HFFc6 (cell line): ENCODE measurements around the gene RMDN2. TPM values are rescaled to one million over a fixed set of nuclear protein-coding genes. Genes with fewer than 3 reads are reported as not detected.

ENCODE experiments used
- DNase-seq: peaks from one replicate; pipeline ENCODE4 v3.0.0-alpha.2; 2018
- H3K27ac Mint-ChIP-seq: 2 replicates; pipeline ENCODE4 v1.8.0; 2020; ENCODE audit warnings: mild to moderate bottlenecking, mixed read lengths
- H3K27me3 Mint-ChIP-seq: 2 replicates; pipeline ENCODE4 v1.8.0; 2021; ENCODE audit warnings: mild to moderate bottlenecking, moderate library complexity, mixed read lengths; ENCODE audit not compliant: insufficient read depth
- H3K36me3 Mint-ChIP-seq: 2 replicates; pipeline ENCODE4 v1.8.0; 2021; ENCODE audit warnings: low read depth, mixed read lengths
- H3K4me1 Mint-ChIP-seq: 2 replicates; pipeline ENCODE4 v1.8.0; 2020; ENCODE audit warnings: low read depth, mixed read lengths
- H3K4me3 Mint-ChIP-seq: 2 replicates; pipeline ENCODE4 v1.8.0; 2020; ENCODE audit warnings: mild to moderate bottlenecking, moderate library complexity, mixed read lengths
- H3K9me3 Mint-ChIP-seq: 2 replicates; pipeline ENCODE4 v1.8.0; 2020; ENCODE audit warnings: mild to moderate bottlenecking, mixed read lengths
- CTCF ChIP-seq: fragments of 200-600 bp; sonication (generic); IDR thresholded peaks from 2 replicates; pipeline ENCODE4 v1.5.0; 2021; ENCODE audit warnings: antibody characterized with exemption, mild to moderate bottlenecking
- total RNA-seq, 6 experiments: library from RNA; stranded (reverse); fragmentation: NEBNext Ultra II Directional; extraction: Animal tissue kit (Norgen Biotek cat#: 25700); gene quantifications; 2 replicates in 1 of 6; 3 replicates in 5 of 6; pipeline ENCODE4 v1.2.3, GENCODE V29; 2021

Gene RMDN2
- total RNA-seq, 6 experiments from 2014 or later: 2.6 to 6.7 (median 3.4) TPM

- TF ChIP-seq CTCF: no peak
- DNase-seq: no peak
- H3K9me3 Mint-ChIP-seq: no peaks in the 10 kb centered on the region
- H3K27ac Mint-ChIP-seq: no peak overlapping the region
- H3K36me3 Mint-ChIP-seq: no peaks in the 10 kb centered on the region; the same call in 1 of the 2 replicates
- no peak overlapping the region for H3K4me3 Mint-ChIP-seq
- peaks cover 10% of the 10 kb centered on the region for H3K4me1 Mint-ChIP-seq
- peaks cover 11% of the 10 kb centered on the region for H3K27me3 Mint-ChIP-seq
Observed at GRCh38 chr2:37898448-37898847, 26.6 kb upstream of the RMDN2 start.

- no peaks in the 10 kb centered on the region; the same call in 1 of the 2 replicates for H3K36me3 Mint-ChIP-seq
- TF ChIP-seq CTCF: no peak
- H3K9me3 Mint-ChIP-seq: no peaks in the 10 kb centered on the region
- H3K4me3 Mint-ChIP-seq: no peak overlapping the region
- DNase-seq: no peak
- no peak overlapping the region for H3K27ac Mint-ChIP-seq
- peaks cover 8% of the 10 kb centered on the region for H3K4me1 Mint-ChIP-seq
- H3K27me3 Mint-ChIP-seq: peaks cover 10% of the 10 kb centered on the region
Observed at GRCh38 chr2:37902991-37903390, 22.1 kb upstream of the RMDN2 start.

- TF ChIP-seq CTCF: no peak
- Mint-ChIP-seq H3K4me3 (no peak overlapping the region), H3K9me3 (no peaks in the 10 kb centered on the region), H3K4me1 (peaks cover 20% of the 10 kb centered on the region), H3K36me3 (no peaks in the 10 kb centered on the region; the same call in 1 of the 2 replicates), H3K27ac (no peak overlapping the region), H3K27me3 (peaks cover 10% of the 10 kb centered on the region)
- no peak for DNase-seq
Observed at GRCh38 chr2:37904425-37904824, 20.7 kb upstream of the RMDN2 start.

GRCh38 chr2:37904993-37905392 is 20.1 kb upstream of the RMDN2 start:
- H3K36me3 Mint-ChIP-seq: no peaks in the 10 kb centered on the region; the same call in 1 of the 2 replicates
- H3K27ac Mint-ChIP-seq: no peak overlapping the region
- no peaks in the 10 kb centered on the region for H3K9me3 Mint-ChIP-seq

GRCh38 chr2:37906131-37906530 is 19.0 kb upstream of the RMDN2 start:
- Mint-ChIP-seq H3K36me3 (no peaks in the 10 kb centered on the region; the same call in 1 of the 2 replicates), H3K4me3 (no peak overlapping the region), H3K4me1 (peaks cover 27% of the 10 kb centered on the region), H3K27me3 (peaks cover 10% of the 10 kb centered on the region), H3K27ac (no peak overlapping the region), H3K9me3 (no peaks in the 10 kb centered on the region)
- DNase-seq: no peak
- TF ChIP-seq CTCF: no peak

More at GRCh38 chr2:37904993-37905392, 20.1 kb upstream of the RMDN2 start:
- no peak for DNase-seq
- no peak for TF ChIP-seq CTCF
- Mint-ChIP-seq H3K27me3 (peaks cover 10% of the 10 kb centered on the region), H3K4me1 (peaks cover 25% of the 10 kb centered on the region), H3K4me3 (no peak overlapping the region)
